ENCODE measurements around the gene NKAIN4. TPM values are rescaled to one million over a fixed set of nuclear protein-coding genes. Genes with fewer than 3 reads are reported as not detected.

The NKAIN4 gene
- total RNA-seq, 4 donors from 2014 or later = not detected

DNA sequence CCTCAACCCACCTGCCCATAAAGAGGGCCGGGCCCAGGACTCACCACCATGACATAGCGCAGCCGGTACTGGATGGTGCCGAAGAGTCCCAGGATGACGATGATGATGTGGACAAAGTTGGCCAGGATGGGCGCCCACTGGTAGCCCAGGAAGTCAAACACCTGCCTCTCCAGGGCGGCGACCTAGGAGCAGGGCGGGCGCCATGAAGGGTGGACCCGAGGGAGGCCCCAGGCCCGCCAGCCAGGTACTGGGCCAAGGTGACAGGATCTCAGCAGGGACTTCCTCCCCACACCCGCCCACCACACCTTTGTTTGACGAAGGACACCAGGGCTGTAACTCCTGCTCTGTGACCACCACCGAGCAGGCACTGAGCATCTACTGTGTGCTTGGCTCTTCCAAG is 4.4 kb downstream of the NKAIN4 start:
- no peak for DNase-seq (ENCODE audit: low spot score)

DNA sequence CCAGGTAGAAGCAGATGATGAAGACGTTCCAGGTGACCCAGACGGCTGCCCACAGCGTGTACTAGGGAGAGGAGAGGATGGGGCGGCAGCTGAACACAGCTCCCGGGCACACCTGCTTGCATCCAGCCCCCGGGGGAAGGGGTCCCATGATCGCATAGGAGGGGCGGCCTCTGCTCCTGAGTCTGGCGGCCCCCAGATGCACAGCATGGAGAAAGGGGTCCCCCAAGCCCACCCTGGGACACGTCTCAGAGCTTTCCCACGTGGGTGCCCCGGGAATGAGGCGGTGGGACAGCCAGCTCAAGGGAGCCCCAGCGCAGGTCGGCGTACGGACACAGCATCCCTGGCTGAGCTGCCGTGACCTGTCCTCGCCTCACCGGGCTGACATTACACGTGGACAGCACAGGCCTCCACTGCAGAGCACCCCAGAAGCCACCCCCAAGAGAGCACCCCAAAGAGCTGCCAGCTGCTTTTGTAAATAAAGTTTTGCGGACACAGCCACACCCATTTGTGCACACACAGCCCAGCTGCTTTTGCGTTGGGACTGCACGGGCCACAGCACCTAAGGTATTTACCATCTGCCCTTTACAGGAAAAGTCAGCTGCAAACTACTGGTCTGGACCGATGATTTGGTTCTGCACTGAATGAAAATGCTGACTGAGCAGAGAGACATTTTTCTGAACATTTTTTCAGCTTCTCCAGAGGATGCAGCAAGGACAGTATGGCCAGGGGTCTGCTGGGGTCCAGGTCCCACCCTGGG is 5.2 kb downstream of the NKAIN4 start:
- ATAC-seq (ENCODE audit: low FRiP score) = no peak
- TF ChIP-seq, protein P1, sequence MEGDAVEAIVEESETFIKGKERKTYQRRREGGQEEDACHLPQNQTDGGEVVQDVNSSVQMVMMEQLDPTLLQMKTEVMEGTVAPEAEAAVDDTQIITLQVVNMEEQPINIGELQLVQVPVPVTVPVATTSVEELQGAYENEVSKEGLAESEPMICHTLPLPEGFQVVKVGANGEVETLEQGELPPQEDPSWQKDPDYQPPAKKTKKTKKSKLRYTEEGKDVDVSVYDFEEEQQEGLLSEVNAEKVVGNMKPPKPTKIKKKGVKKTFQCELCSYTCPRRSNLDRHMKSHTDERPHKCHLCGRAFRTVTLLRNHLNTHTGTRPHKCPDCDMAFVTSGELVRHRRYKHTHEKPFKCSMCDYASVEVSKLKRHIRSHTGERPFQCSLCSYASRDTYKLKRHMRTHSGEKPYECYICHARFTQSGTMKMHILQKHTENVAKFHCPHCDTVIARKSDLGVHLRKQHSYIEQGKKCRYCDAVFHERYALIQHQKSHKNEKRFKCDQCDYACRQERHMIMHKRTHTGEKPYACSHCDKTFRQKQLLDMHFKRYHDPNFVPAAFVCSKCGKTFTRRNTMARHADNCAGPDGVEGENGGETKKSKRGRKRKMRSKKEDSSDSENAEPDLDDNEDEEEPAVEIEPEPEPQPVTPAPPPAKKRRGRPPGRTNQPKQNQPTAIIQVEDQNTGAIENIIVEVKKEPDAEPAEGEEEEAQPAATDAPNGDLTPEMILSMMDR (IDR thresholded peaks at IDR 0.05) = no peak
- DNase-seq (ENCODE audit: low spot score) = no peak

More for the DNA sequence above, 4.4 kb downstream of the NKAIN4 start:
- TF ChIP-seq, protein P1 (IDR thresholded peaks at IDR 0.05) = no peak
- no peak for ATAC-seq (ENCODE audit: low FRiP score)

DNA sequence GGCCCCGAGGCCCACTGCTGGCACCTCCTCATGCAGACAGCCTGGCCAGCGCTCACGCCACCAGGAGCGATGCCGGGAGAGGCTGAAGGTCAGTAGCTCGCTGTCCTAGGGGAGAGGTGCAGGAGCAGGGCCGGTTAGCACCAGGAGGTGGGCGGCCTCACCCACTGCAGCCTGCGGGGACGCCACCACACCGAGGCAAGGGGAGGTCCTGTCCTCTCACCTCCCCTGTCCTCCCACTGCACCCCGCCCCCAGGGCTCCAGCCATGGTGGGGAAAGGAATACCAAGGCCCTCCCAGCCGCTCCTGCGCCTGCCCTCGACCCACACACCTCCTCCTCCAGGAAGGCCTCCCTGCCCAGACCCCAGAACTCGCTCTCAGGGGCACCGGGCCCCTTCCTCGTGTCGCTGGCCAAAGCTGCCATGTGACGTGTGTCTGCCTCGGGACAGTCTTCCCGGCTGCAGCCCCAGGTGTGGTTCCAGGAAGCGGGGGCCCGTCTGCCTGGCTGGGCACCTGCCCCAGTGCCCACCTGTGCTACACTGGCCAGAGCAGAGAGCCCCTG is 6.5 kb downstream of the NKAIN4 start:
- no peak for ATAC-seq (ENCODE audit: low FRiP score)
- no peak for DNase-seq (ENCODE audit: low spot score)
- TF ChIP-seq, protein P1 (IDR thresholded peaks at IDR 0.05) = no peak

DNA sequence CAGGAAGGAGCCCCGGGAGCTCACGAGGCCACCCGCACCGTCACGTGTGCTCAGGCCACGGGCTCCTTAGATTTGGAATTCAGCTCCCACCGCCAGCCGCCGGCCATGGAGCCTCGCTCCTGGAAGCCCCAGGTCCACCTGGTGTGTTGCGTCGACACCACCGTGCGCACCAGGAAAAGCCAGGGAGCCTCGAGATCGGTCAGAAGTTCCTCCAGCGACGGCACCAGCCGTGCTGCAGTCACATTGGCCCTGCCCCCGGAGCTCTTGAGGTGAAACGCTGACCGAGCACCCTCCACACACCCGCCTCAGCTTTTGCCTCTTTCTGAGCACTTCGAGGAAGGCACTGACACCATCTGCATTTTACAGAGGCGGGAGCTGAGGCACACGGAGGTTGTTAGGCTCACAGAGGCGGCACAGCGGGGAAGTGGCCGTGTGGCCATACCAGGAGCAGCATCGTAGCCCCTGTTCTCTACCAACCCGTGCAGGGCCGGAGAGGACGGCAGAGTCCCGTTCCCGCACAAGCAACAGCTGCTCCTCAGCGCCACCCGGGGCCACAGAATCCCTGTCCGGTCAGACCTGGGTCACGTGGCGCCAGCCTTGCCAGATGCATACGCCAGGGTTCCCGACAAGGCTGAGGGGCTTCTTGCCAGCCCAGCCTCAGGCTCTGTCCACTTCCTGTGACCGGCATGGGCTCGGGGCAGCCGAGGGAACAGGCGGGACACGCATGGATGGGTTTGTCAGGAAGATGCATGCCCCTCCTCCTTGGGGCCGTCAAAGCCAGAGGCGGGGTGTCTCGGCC is 7.6 kb downstream of the NKAIN4 start:
- DNase-seq (ENCODE audit: low spot score) (no peak), ATAC-seq (ENCODE audit: low FRiP score) (no peak)
- TF ChIP-seq, protein P1 (IDR thresholded peaks at IDR 0.05) = no peak

- ATAC-seq (ENCODE audit: low FRiP score) = no peak
- TF ChIP-seq, protein P1 (IDR thresholded peaks at IDR 0.05) = no peak
- no peak for DNase-seq (ENCODE audit: low spot score)
These were observed 9.8 kb downstream of the NKAIN4 start for GRCh38 chr20:63244468-63244867.

- TF ChIP-seq, protein P1 (IDR thresholded peaks at IDR 0.05) = no peak
- no peak for ATAC-seq (ENCODE audit: low FRiP score)
- DNase-seq (ENCODE audit: low spot score) = no peak
These were observed 10.5 kb downstream of the NKAIN4 start for GRCh38 chr20:63243604-63244247.

Measured in omental fat pad (tissue), 4 donors.